SIG-M5 (cell line): ENCODE measurements around the gene MRPL49.
"Not testable (repeated sequence)": the region's sequence is repeated elsewhere in the genome, so short reads cannot be mapped to it uniquely, and the experiment has no call there.

ENCODE experiments used
- DNase-seq: peaks from one replicate; lab custom pipeline; 2025; lab: John Stamatoyannopoulos, UW

The MRPL49 gene

GRCh38 chr11:65165410-65166317, 43.5 kb downstream of the MRPL49 start:
- DNase-seq = no peak

- DNase-seq = no peak
These were observed 44.8 kb downstream of the MRPL49 start for GRCh38 chr11:65166893-65167292.

GRCh38 chr11:65167656-65168055, 45.5 kb downstream of the MRPL49 start:
- no peak for DNase-seq

GRCh38 chr11:65169164-65169641, 47.1 kb downstream of the MRPL49 start:
- DNase-seq = no peak

- no peak for DNase-seq
These were observed 48.0 kb downstream of the MRPL49 start, which contains the start of gene SPDYC for GRCh38 chr11:65170058-65170534. TSS of gene SPDYC (plus strand) at chr11:65170233. CDS start at chr11:65171358, 1,125 bp downstream.

- no peak for DNase-seq
These were observed 50.5 kb downstream of the MRPL49 start for GRCh38 chr11:65172600-65172999.

- DNase-seq = not testable (repeated sequence)
These were observed 52.5 kb downstream of the MRPL49 start for GRCh38 chr11:65174571-65175010.
